Breast epithelium (tissue), 4 donors: Measurements from ENCODE around the gene CIAPIN1. TPM values are rescaled to one million over a fixed set of nuclear protein-coding genes. Genes with fewer than 3 reads are reported as not detected.

ENCODE experiments used
- DNase-seq, 2 donors: peaks; one replicate each; pipeline ENCODE4 v3.0.0-alpha.2; 2019; ENCODE audit warnings: low spot score in 2 of 2
- H3K27ac ChIP-seq, 2 donors: fragments of 200-600 bp; sonication (generic) in 1 of 2; one replicate each; pipeline ENCODE4 v1.5.1; 2016 to 2019; ENCODE audit warnings: mild to moderate bottlenecking in 1 of 2
- H3K27me3 ChIP-seq, 2 donors: fragments of 200-600 bp; sonication (generic) in 1 of 2; one replicate each; pipeline versions ENCODE4 v1.5.1 to v1.6.0; 2017 to 2019; ENCODE audit warnings: control low read depth in 1 of 2, mild to moderate bottlenecking in 1 of 2
- H3K36me3 ChIP-seq: fragments of 200-600 bp; one replicate; pipeline ENCODE4 v1.5.1; 2019
- H3K4me1 ChIP-seq, 2 donors: fragments of 200-600 bp; sonication (generic); one replicate each; pipeline ENCODE4 v1.5.1; 2016 to 2019; ENCODE audit warnings: control low read depth in 1 of 2
- H3K4me3 ChIP-seq, 3 donors: fragments of 200-600 bp; sonication (generic); 1 replicate in 2 of 3; 2 replicates in 1 of 3; pipeline ENCODE4 v1.5.1; 2016 to 2019; ENCODE audit warnings: mild to moderate bottlenecking in 3 of 3, moderate library complexity in 2 of 3
- H3K9me3 ChIP-seq, 2 donors: fragments of 200-600 bp; sonication (generic) in 1 of 2; one replicate each; pipeline ENCODE4 v1.5.1; 2016 to 2019; ENCODE audit warnings: control low read depth in 1 of 2
- CTCF ChIP-seq, 3 donors: fragments of 450-650 bp; IDR thresholded peaks; one replicate each; pipeline ENCODE4 v1.5.1; 2016 to 2017; ENCODE audit warnings: antibody characterized with exemption in 3 of 3, mild to moderate bottlenecking in 3 of 3, moderate library complexity in 3 of 3
- POLR2A ChIP-seq: fragments of 450-650 bp; IDR thresholded peaks from one replicate; pipeline ENCODE4 v1.6.1; 2016; ENCODE audit warnings: antibody characterized with exemption, mild to moderate bottlenecking, moderate library complexity
- POLR2AphosphoS5 ChIP-seq, 3 donors: sonication (generic); formaldehyde crosslinking; IDR thresholded peaks; one replicate each; pipeline ENCODE4 v1.6.1; 2017; ENCODE audit warnings: antibody characterized with exemption in 3 of 3
- intact Hi-C: fragments of 100-400 bp; cut with DNase I; formaldehyde crosslinking; loops from one replicate; pipeline ENCODE4 v1.15.1; 2023; ENCODE audit warnings: low total_unique reads
- total RNA-seq, 3 donors: library from RNA; depleted of rRNA; stranded (reverse); fragments of >200 nt; gene quantifications; one replicate each; pipeline ENCODE4 v1.1.0, GENCODE V29; 2016

CIAPIN1 gene
- total RNA-seq, 3 donors from 2014 or later: 23.4 to 33.2 (median 28.8) TPM

GRCh38 chr16:57419506-57419905 is 27.7 kb downstream of the CIAPIN1 start:
- H3K27ac ChIP-seq: peak overlapping the region; percentile 69 to 76
- no peak for TF ChIP-seq POLR2A
- no peak for TF ChIP-seq POLR2AphosphoS5 (IDR thresholded peaks at IDR 0.05)
- no peak for TF ChIP-seq CTCF (IDR thresholded peaks at IDR 0.05)
- H3K4me1 ChIP-seq: peaks cover 6 to 7% of the 10 kb centered on the region in 2 donors
- no peaks in the 10 kb centered on the region for H3K36me3 ChIP-seq
- intact Hi-C loops: no loop called here
- no peaks in the 10 kb centered on the region for H3K27me3 ChIP-seq
- H3K9me3 ChIP-seq: no peaks in the 10 kb centered on the region
- no peak overlapping the region for H3K4me3 ChIP-seq
- no peak for DNase-seq

- Histone ChIP-seq H3K9me3 (no peaks in the 10 kb centered on the region), H3K36me3 (no peaks in the 10 kb centered on the region), H3K27ac (peak overlapping the region in 1 of 2 donors; percentile 54), H3K4me1 (peaks cover 6 to 7% of the 10 kb centered on the region in 2 donors), H3K27me3 (no peaks in the 10 kb centered on the region), H3K4me3 (no peak overlapping the region)
- intact Hi-C loops: no loop called here
- TF ChIP-seq CTCF (IDR thresholded peaks at IDR 0.05) (no peak), POLR2A (no peak), POLR2AphosphoS5 (IDR thresholded peaks at IDR 0.05) (no peak)
- DNase-seq: no peak
Observed at GRCh38 chr16:57416084-57416483, 31.1 kb downstream of the CIAPIN1 start.

GRCh38 chr16:57413733-57414132 is 33.5 kb downstream of the CIAPIN1 start:
- intact Hi-C loops: no loop called here
- Histone ChIP-seq H3K27me3 (no peaks in the 10 kb centered on the region), H3K4me3 (no peak overlapping the region), H3K9me3 (no peaks in the 10 kb centered on the region), H3K27ac (no peak overlapping the region), H3K36me3 (no peaks in the 10 kb centered on the region), H3K4me1 (no peaks in the 10 kb centered on the region)
- no peak for TF ChIP-seq CTCF (IDR thresholded peaks at IDR 0.05)
- TF ChIP-seq POLR2A: no peak
- no peak for TF ChIP-seq POLR2AphosphoS5 (IDR thresholded peaks at IDR 0.05)
- DNase-seq: no peak

GRCh38 chr16:57413301-57413730 is 33.9 kb downstream of the CIAPIN1 start:
- Histone ChIP-seq H3K36me3 (no peaks in the 10 kb centered on the region), H3K27me3 (no peaks in the 10 kb centered on the region), H3K4me1 (no peaks in the 10 kb centered on the region), H3K9me3 (no peaks in the 10 kb centered on the region), H3K4me3 (no peak overlapping the region), H3K27ac (no peak overlapping the region)
- no peak for DNase-seq
- TF ChIP-seq POLR2AphosphoS5 (IDR thresholded peaks at IDR 0.05) (no peak), POLR2A (no peak), CTCF (IDR thresholded peaks at IDR 0.05) (no peak)
- intact Hi-C loops: no loop called here

- intact Hi-C loops: no loop called here
- no peak overlapping the region for H3K4me3 ChIP-seq
- H3K9me3 ChIP-seq: no peaks in the 10 kb centered on the region
- H3K36me3 ChIP-seq: no peaks in the 10 kb centered on the region
- no peaks in the 10 kb centered on the region for H3K27me3 ChIP-seq
- no peak for DNase-seq
- TF ChIP-seq POLR2AphosphoS5 (IDR thresholded peaks at IDR 0.05) (no peak), POLR2A (no peak), CTCF (IDR thresholded peaks at IDR 0.05) (no peak)
- no peaks in the 10 kb centered on the region for H3K4me1 ChIP-seq
- H3K27ac ChIP-seq: no peak overlapping the region
Observed at GRCh38 chr16:57412584-57412983, 34.6 kb downstream of the CIAPIN1 start.
